Ovary (tissue), 9 donors: ENCODE results near the gene MYBPC3. TPM values are rescaled to one million over a fixed set of nuclear protein-coding genes. Genes with fewer than 3 reads are reported as not detected.

ENCODE experiments used
- DNase-seq, 5 donors: peaks; one replicate each; pipeline ENCODE4 v3.0.0-alpha.2; 2019 to 2020
- H3K27ac ChIP-seq, 2 donors: fragments of 200-600 bp; one replicate each; pipeline versions ENCODE4 v1.5.1 to v1.8.0; 2019 to 2022
- H3K27me3 ChIP-seq: fragments of 200-600 bp; one replicate; pipeline ENCODE4 v1.8.0; 2022
- H3K36me3 ChIP-seq: fragments of 200-600 bp; sonication (generic); one replicate; pipeline ENCODE4 v1.5.1; 2019
- H3K4me1 ChIP-seq: one replicate; pipeline ENCODE4 v1.8.1; 2013; ENCODE audit warnings: mild to moderate bottlenecking, moderate library complexity; ENCODE audit not compliant: insufficient read depth
- H3K4me3 ChIP-seq: fragments of 200-600 bp; sonication (generic); one replicate; pipeline ENCODE4 v1.5.1; 2017
- H3K9me3 ChIP-seq, 2 donors: fragments of 200-600 bp in 1 of 2; sonication (generic) in 1 of 2; one replicate each; pipeline versions ENCODE4 v1.5.1 to v1.8.1; 2013 to 2019; ENCODE audit warnings: mild to moderate bottlenecking in 1 of 2, moderate library complexity in 1 of 2
- CTCF ChIP-seq, 3 donors: fragments of 450-650 bp in 2 of 3; fragments of 200-600 bp in 1 of 3; IDR thresholded peaks; one replicate each; pipeline versions ENCODE4 v1.5.1 to v1.8.0; 2016 to 2022; ENCODE audit warnings: antibody characterized with exemption in 3 of 3, mild to moderate bottlenecking in 1 of 3
- EP300 ChIP-seq: sonication (generic); formaldehyde crosslinking; IDR thresholded peaks from one replicate; pipeline ENCODE4 v1.6.1; 2017; ENCODE audit warnings: antibody characterized with exemption
- POLR2A ChIP-seq: fragments of 450-650 bp; IDR thresholded peaks from one replicate; pipeline ENCODE4 v1.6.1; 2017; ENCODE audit warnings: antibody characterized with exemption, mild to moderate bottlenecking, moderate library complexity
- WGBS, 3 donors: extraction: QIAGEN DNeasy Blood & Tissue Kit in 1 of 3; methylation state at CpG; one replicate each; pipeline versions ENCODE4 v1.1.5 to v1.1.7; 2013 to 2017; 5-methylcytosine and 5-hydroxymethylcytosine counted together
- intact Hi-C, 4 donors: fragments of 100-400 bp; cut with DNase I; formaldehyde crosslinking; loops; one replicate each; pipeline versions ENCODE4 v1.11.0 to v1.15.1; 2022 to 2023
- polyA plus RNA-seq, 2 donors: library from polyadenylated mRNA; stranded (reverse); fragments of 200-250 nt in 1 of 2; fragments of 350-450 nt in 1 of 2; fragmentation: Illumina TruSeq in 1 of 2; extraction: RNeasy Lipid Tissue Mini Kit (QIAGEN cat#74804) in 1 of 2; gene quantifications; one replicate each; pipeline ENCODE4 v1.2.3, GENCODE V29; 2013 to 2014
- total RNA-seq, 7 donors: library from RNA; depleted of rRNA in 2 of 7; stranded (reverse); fragments of >200 nt in 2 of 7; fragmentation: NEBNext Ultra II Directional in 3 of 7; extraction: Animal tissue kit (Norgen Biotek cat#: 25700) in 3 of 7; gene quantifications; one replicate each; pipeline versions ENCODE4 v1.1.0 to v1.2.4, GENCODE V29; 2016 to 2023
- donor health status: DM: no; HTN: no; CAD: no; lungs with moderate emphysema.
- donor health status: DM: no; HTN: no; CAD: no.
- donor health status: Bipolar disorder and iron deficiency.
- donor health status: DM: yes; HTN: yes; CAD: no.
- donor health status: DM: no; HTN: no; CAD: no.
- donor health status: DM: yes; HTN: yes; CAD: no.

The MYBPC3 gene
- total and polyA plus RNA-seq, 9 donors = 0.05 to 0.40 (median 0.22) TPM; not detected in 4

DNA sequence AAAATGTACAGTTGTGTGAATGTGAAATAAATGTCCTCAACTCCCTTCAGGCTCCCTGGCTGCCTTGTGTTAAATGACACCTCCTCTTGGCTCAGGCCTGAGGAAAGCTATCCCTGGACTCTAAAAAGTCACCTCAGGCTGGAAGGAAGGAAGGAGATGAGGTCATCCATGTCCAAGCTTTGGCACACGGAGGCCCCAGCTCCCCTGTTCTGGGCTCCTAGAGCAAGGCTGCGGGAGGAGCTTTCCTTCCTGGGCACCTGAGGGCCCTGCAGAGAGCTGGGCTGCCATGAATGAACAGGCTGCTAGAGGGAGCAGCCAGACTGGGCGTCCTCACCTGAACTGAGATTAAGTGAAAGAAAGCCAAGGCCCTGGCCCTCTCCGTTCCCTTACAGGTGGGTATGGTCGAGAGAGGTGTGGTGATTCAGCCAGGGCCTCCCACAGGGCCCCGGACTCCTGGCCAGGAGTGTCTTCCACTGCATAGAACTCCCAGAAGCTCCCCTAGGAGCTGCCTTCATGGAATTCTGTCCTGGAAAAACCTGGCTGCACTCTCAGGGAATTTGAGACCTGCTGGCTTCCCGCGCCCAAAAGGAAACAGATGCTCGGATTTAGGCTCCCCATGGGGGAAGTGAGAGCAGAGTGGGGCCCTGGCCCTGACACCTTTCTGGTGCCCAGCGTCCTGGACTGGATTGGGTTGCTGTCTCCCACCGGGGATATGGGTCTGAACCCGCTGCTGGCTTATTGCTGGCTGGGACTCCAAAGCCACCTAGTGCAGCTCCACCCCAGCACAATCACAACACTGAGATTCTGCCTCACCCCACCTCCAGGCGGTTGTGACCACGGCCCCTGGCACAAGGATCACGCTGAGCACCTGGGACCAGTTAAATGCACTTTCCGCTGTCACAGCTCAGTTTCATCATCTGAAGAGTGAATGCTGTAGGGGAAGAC is 22.2 kb downstream of the MYBPC3 start:
- WGBS, 3 donors = 62 to 72% (median 62%) methylated on average over 14 to 16 of the region's 16 CpGs
- no peaks in the 10 kb centered on the region for H3K9me3 ChIP-seq
- H3K27me3 ChIP-seq = no peaks in the 10 kb centered on the region
- no peak overlapping the region for H3K27ac ChIP-seq
- intact Hi-C loops = no loop called here
- no peaks in the 10 kb centered on the region for H3K36me3 ChIP-seq
- no peak overlapping the region for H3K4me3 ChIP-seq
- no peaks in the 10 kb centered on the region for H3K4me1 ChIP-seq
- TF ChIP-seq POLR2A (no peak), CTCF (IDR thresholded peaks at IDR 0.05) (no peak), EP300 (no peak)
- no peak for DNase-seq

- Histone ChIP-seq H3K27me3 (no peaks in the 10 kb centered on the region), H3K4me3 (no peak overlapping the region), H3K27ac (no peak overlapping the region), H3K4me1 (no peaks in the 10 kb centered on the region), H3K36me3 (no peaks in the 10 kb centered on the region), H3K9me3 (no peaks in the 10 kb centered on the region)
- DNase-seq = no peak
- 77 to 84% (median 81%) methylated on average over 12 of the region's 12 CpGs for WGBS, 3 donors
- intact Hi-C loops = no loop called here
- no peak for TF ChIP-seq CTCF (IDR thresholded peaks at IDR 0.05)
- no peak for TF ChIP-seq POLR2A
- TF ChIP-seq EP300 = no peak
These were observed 23.0 kb downstream of the MYBPC3 start for GRCh38 chr11:47329431-47329986.

DNA sequence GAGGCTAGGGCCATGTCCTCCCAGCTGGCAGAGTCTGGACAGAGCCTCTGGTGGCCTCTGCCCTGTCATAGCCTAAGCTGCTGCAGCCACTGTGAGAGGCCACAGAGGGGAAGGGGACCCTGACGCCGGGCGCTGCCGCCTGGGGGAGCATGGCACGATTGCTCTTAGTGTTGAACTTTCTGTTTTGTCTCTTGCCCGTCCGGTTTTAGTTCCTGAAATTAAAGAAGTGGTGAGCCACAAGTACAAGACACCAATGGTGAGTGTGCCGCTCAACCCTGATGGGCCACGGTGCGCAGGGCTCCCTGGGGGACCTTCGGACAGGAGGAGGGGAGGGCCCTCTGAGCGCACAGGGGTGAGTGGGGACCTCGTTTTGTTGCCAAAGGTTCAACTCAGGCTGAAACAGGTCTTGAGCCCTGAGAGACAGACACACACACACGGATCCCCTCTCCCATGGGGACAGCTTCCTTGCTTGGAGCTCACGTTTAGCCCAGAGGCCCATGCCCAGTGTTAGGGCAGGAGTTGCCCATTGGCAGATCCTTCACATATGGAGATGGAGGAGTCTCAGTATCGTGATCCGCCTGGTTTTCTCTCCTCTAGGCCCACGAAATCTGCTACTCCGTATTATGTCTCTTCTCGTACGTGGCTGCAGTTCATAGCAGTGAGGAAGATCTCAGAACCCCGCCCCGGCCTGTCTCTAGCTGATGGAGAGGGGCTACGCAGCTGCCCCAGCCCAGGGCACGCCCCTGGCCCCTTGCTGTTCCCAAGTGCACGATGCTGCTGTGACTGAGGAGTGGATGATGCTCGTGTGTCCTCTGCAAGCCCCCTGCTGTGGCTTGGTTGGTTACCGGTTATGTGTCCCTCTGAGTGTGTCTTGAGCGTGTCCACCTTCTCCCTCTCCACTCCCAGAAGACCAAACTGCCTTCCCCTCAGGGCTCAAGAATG is 23.8 kb downstream of the MYBPC3 start:
- H3K27ac ChIP-seq = no peak overlapping the region
- WGBS, 3 donors = 84 to 87% (median 84%) methylated on average over 29 of the region's 29 CpGs
- no peaks in the 10 kb centered on the region for H3K27me3 ChIP-seq
- no peak for DNase-seq
- no peak for TF ChIP-seq CTCF (IDR thresholded peaks at IDR 0.05)
- TF ChIP-seq POLR2A = no peak
- no peak for TF ChIP-seq EP300
- H3K9me3 ChIP-seq = no peaks in the 10 kb centered on the region
- H3K4me3 ChIP-seq = no peak overlapping the region
- intact Hi-C loops = no loop called here
- no peaks in the 10 kb centered on the region for H3K4me1 ChIP-seq
- H3K36me3 ChIP-seq = no peaks in the 10 kb centered on the region

DNA sequence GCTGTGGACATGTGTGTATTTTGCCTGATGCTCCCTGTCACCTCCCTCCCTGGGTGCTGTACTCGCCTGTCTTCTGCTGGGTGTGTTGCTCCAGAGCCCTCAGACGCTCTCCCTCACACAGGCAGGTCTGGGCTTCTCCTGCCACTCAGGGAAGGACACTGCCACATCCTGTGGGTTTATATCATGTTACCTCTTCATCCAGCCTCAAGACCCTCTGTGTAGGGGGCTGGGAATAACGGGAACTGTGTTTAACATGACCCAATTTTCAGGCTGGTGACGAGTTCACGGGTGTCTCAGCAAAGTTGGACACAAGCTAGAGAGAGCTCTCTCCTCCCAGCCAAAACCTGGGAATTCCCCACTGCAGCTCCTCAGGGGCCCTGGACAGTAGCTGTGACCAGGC is 24.6 kb downstream of the MYBPC3 start:
- Histone ChIP-seq H3K9me3 (no peaks in the 10 kb centered on the region), H3K4me1 (no peaks in the 10 kb centered on the region), H3K27me3 (no peaks in the 10 kb centered on the region), H3K27ac (no peak overlapping the region), H3K36me3 (no peaks in the 10 kb centered on the region), H3K4me3 (no peak overlapping the region)
- intact Hi-C loops = no loop called here
- 85 to 97% (median 93%) methylated on average over 5 of the region's 5 CpGs for WGBS, 3 donors
- TF ChIP-seq POLR2A (no peak), EP300 (no peak), CTCF (IDR thresholded peaks at IDR 0.05) (no peak)
- DNase-seq = no peak
